ENCODE data around the gene MYBPHL. TPM values are rescaled to one million over a fixed set of nuclear protein-coding genes. Genes with fewer than 3 reads are reported as not detected.

The MYBPHL gene
- total RNA-seq, 1 donor from 2014 or later = 3.6 TPM

DNA sequence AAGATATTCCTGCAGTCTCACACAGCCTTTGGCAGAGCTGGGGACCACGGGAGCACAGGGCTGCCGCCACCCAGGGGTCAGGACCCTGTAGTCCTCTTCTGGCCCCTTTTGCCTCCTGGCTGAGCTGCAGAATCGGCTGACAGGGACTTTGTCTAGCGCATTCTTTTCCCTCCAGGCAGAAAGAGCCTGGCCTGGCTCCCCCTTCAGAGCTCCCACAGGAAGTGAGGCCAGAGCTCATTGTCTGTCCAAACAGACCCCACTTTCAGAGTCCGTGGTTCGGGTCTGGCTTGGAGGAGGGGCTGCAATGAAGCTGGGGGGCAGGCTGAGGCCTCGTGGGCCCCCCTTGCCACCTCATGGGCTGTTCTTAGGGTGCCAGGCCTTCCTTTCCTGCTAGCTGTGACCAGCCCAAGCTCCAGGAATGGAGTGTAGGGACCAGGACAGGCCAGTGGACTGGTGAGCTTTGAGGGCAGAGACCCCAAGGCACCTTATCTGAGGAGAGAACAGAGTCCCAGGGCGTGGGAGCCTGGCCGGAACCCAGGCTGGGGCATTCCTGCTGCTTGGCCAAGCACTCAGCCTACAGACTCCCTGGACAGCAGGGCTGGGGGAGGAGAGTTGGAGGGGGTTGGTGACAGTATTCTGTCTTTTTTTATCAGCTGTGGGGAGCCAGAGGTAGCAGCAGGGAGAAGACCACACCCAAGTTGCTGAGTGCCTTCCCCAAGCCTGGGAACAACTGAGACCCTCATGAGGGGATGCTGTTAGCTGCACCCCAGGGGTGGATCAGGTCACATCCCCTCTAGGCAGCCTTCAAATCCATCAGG lies 52.8 kb downstream of the MYBPHL start:
- peaks cover 23% of the 10 kb centered on the region for H3K4me1 ChIP-seq
- DNase-seq = no peak
- no peak overlapping the region for H3K4me3 ChIP-seq
- no peaks in the 10 kb centered on the region for H3K27me3 ChIP-seq
- no peak for TF ChIP-seq CTCF (IDR thresholded peaks at IDR 0.05)
- no peaks in the 10 kb centered on the region for H3K36me3 ChIP-seq
- intact Hi-C loops (cut with DNase I) = no loop called here
- H3K27ac ChIP-seq = peak overlapping the region; percentile 80
- no peaks in the 10 kb centered on the region for H3K9me3 ChIP-seq
- ATAC-seq = no peak

GRCh38 chr1:109252893-109253802 lies 53.7 kb downstream of the MYBPHL start:
- H3K9me3 ChIP-seq = no peaks in the 10 kb centered on the region
- DNase-seq (peak; percentile 57), ATAC-seq (no peak)
- H3K4me1 ChIP-seq = peaks cover 26% of the 10 kb centered on the region
- peak overlapping the region; percentile 80 for H3K27ac ChIP-seq
- no peaks in the 10 kb centered on the region for H3K36me3 ChIP-seq
- no peak overlapping the region for H3K4me3 ChIP-seq
- no peak for TF ChIP-seq CTCF (IDR thresholded peaks at IDR 0.05)
- H3K27me3 ChIP-seq = no peaks in the 10 kb centered on the region
- intact Hi-C loops (cut with DNase I) = no loop called here

- ATAC-seq (no peak), DNase-seq (peak; percentile 61)
- Histone ChIP-seq H3K9me3 (no peaks in the 10 kb centered on the region), H3K4me3 (no peak overlapping the region), H3K27ac (no peak overlapping the region), H3K36me3 (no peaks in the 10 kb centered on the region), H3K27me3 (no peaks in the 10 kb centered on the region), H3K4me1 (peaks cover 26% of the 10 kb centered on the region)
- TF ChIP-seq CTCF (IDR thresholded peaks at IDR 0.05) = no peak
- intact Hi-C loops (cut with DNase I) = no loop called here
These were observed 54.5 kb downstream of the MYBPHL start for GRCh38 chr1:109252167-109252892.

- peak; percentile 39 for DNase-seq
- ATAC-seq = no peak
- Histone ChIP-seq H3K9me3 (no peaks in the 10 kb centered on the region), H3K36me3 (no peaks in the 10 kb centered on the region), H3K4me3 (no peak overlapping the region), H3K27ac (no peak overlapping the region), H3K4me1 (peaks cover 26% of the 10 kb centered on the region), H3K27me3 (no peaks in the 10 kb centered on the region)
- TF ChIP-seq CTCF (IDR thresholded peaks at IDR 0.05) = no peak
- intact Hi-C loops (cut with DNase I) = no loop called here
These were observed 55.3 kb downstream of the MYBPHL start for GRCh38 chr1:109251277-109252166.
